SU-DHL-6 (cell line): ENCODE measurements around the gene PLPP6.

ENCODE experiments used
- H2AFZ ChIP-seq: fragments of 200-600 bp; sonication (generic); 2 replicates; pipeline ENCODE4 v1.6.1; 2014; ENCODE audit warnings: low read depth, mild to moderate bottlenecking, moderate library complexity, mixed read lengths, antibody characterized with exemption, low read length; ENCODE audit not compliant: severe bottlenecking
- H3F3A ChIP-seq: fragments of 200-600 bp; shearing (Covaris generic); 2 replicates; pipeline ENCODE4 v1.6.0; 2016; ENCODE audit warnings: antibody characterized with exemption, mild to moderate bottlenecking; ENCODE audit not compliant: insufficient read depth
- H3K27ac ChIP-seq: fragments of 200-600 bp; sonication (generic); 2 replicates; pipeline ENCODE4 v1.5.1; 2016; ENCODE audit warnings: low read depth, mild to moderate bottlenecking, low read length, moderate library complexity, mixed read lengths
- H3K27me3 ChIP-seq: fragments of 200-600 bp; sonication (generic), shearing (Covaris generic); 2 replicates; pipeline ENCODE4 v1.6.0; 2014; ENCODE audit warnings: mild to moderate bottlenecking, low read length
- H3K36me3 ChIP-seq: fragments of 200-600 bp; sonication (generic); 2 replicates; pipeline ENCODE4 v1.6.1; 2014; ENCODE audit warnings: mild to moderate bottlenecking, low read length, mixed read lengths
- H3K4me2 ChIP-seq: fragments of 300-600, 200-600 bp; shearing (Covaris generic), sonication (generic); 2 replicates; pipeline ENCODE4 v1.6.0; 2014; ENCODE audit warnings: low read length, low read depth, mild to moderate bottlenecking; ENCODE audit not compliant: poor library complexity, severe bottlenecking
- H3K4me3 ChIP-seq: fragments of 200-600 bp; sonication (generic); 2 replicates; pipeline ENCODE4 v1.5.1; 2014; ENCODE audit warnings: antibody characterized with exemption, low read length, mild to moderate bottlenecking, mixed read lengths; ENCODE audit not compliant: insufficient read depth, poor library complexity, severe bottlenecking
- H3K79me2 ChIP-seq: fragments of 200-600 bp; sonication (generic); 2 replicates; pipeline ENCODE4 v1.6.1; 2014; ENCODE audit warnings: mild to moderate bottlenecking, low read length, moderate library complexity; ENCODE audit not compliant: insufficient read depth
- H3K9ac ChIP-seq: fragments of 200-600 bp; sonication (generic); 2 replicates; pipeline ENCODE4 v1.7.0; 2014; ENCODE audit warnings: mild to moderate bottlenecking, low read length
- H3K9me2 ChIP-seq: fragments of 200-600 bp; sonication (generic); replicated peaks from 2 replicates; pipeline ENCODE4 v1.6.1; 2014; ENCODE audit warnings: low read length; ENCODE audit not compliant: insufficient read depth
- H3K9me3 ChIP-seq: fragments of 200-600 bp; sonication (generic); 2 replicates; pipeline ENCODE4 v1.6.1; 2014; ENCODE audit warnings: low read length, mixed read lengths; ENCODE audit not compliant: insufficient read depth
- H4K20me1 ChIP-seq: fragments of 200-600 bp; sonication (generic); 2 replicates; pipeline ENCODE4 v1.6.1; 2014; ENCODE audit warnings: low read depth, mild to moderate bottlenecking, antibody characterized with exemption, low read length, moderate library complexity, mixed read lengths
- EZH2phosphoT487 ChIP-seq: fragments of 200-600 bp; sonication (generic), shearing (Covaris generic); conservative IDR thresholded peaks from 2 replicates; pipeline ENCODE4 v1.6.1; 2018; ENCODE audit warnings: mild to moderate bottlenecking, antibody characterized with exemption, low read length, moderate library complexity, mixed read lengths
- TF ChIP-seq, protein P1 (sequence below): fragments of 200-600 bp; sonication (generic); IDR thresholded peaks from one replicate; pipeline ENCODE4 v1.5.1; 2017; ENCODE audit warnings: antibody characterized with exemption, mild to moderate bottlenecking, low read length, moderate library complexity; ENCODE audit not compliant: insufficient read depth, poor library complexity, severe bottlenecking

Gene PLPP6

DNA sequence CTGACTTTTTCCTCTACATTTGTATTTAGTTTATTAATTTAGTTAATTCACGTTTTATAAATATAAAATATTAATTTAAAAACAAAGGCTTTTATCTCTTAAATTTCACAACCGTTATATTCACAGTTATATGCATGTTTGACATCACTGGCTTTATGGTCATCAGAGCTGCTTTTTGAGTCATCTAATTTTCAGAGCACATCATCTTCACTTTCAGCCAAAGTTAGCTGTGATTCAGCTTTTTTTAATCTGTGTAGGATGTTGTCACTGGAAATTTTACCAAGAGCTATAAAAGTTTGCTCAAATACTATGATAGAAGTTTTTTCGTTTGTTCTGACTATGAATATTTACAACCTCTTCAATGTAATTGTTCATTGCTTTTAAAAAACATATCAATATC, 29.7 kb downstream of the PLPP6 start:
- no peak for TF ChIP-seq EZH2phosphoT487
- TF ChIP-seq, protein P1, sequence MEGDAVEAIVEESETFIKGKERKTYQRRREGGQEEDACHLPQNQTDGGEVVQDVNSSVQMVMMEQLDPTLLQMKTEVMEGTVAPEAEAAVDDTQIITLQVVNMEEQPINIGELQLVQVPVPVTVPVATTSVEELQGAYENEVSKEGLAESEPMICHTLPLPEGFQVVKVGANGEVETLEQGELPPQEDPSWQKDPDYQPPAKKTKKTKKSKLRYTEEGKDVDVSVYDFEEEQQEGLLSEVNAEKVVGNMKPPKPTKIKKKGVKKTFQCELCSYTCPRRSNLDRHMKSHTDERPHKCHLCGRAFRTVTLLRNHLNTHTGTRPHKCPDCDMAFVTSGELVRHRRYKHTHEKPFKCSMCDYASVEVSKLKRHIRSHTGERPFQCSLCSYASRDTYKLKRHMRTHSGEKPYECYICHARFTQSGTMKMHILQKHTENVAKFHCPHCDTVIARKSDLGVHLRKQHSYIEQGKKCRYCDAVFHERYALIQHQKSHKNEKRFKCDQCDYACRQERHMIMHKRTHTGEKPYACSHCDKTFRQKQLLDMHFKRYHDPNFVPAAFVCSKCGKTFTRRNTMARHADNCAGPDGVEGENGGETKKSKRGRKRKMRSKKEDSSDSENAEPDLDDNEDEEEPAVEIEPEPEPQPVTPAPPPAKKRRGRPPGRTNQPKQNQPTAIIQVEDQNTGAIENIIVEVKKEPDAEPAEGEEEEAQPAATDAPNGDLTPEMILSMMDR, result no peak
- Histone ChIP-seq H3K27ac (no peak overlapping the region), H3K27me3 (no peaks in the 10 kb centered on the region), H4K20me1 (no peaks in the 10 kb centered on the region), H3K9me2 (no peaks in the 10 kb centered on the region), H3K4me3 (no peak overlapping the region), H2AFZ (no peak overlapping the region), H3K4me2 (no peak overlapping the region), H3K9me3 (no peaks in the 10 kb centered on the region), H3K36me3 (peaks cover 29% of the 10 kb centered on the region), H3K79me2 (peaks cover 26% of the 10 kb centered on the region), H3K9ac (no peak overlapping the region), H3F3A (no peaks in the 10 kb centered on the region; the same call in 1 of the 2 replicates)

DNA sequence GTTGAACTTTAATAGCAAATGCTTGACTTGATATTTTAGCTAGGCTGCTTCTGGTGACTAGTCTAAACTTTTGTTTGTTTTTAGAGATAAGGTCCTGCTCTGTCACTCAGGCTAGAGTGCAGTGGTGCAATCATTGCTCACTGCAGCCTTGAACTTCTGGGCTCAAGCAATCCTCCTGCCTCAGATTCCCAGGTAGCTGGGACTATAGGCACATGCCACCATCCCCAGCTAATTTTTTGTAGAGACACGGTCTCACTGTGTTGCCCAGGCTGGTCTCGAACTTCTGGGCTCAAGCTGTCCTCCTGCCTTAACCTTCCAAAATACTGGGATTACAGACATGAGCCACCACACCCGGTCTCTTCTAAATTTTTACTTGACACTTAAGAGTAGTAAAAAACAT, 38.0 kb downstream of the PLPP6 start:
- Histone ChIP-seq H3K27ac (no peak overlapping the region), H2AFZ (no peak overlapping the region), H3F3A (peaks cover 5% of the 10 kb centered on the region; the same call in 1 of the 2 replicates), H3K9ac (no peak overlapping the region), H4K20me1 (0 out of 2 replicates have a peak, but pooled peaks cover 5% of the 10 kb centered on the region), H3K4me2 (no peak overlapping the region), H3K9me3 (no peaks in the 10 kb centered on the region), H3K9me2 (no peaks in the 10 kb centered on the region), H3K27me3 (no peaks in the 10 kb centered on the region), H3K4me3 (no peak overlapping the region), H3K36me3 (peaks cover 54% of the 10 kb centered on the region), H3K79me2 (peaks cover 5% of the 10 kb centered on the region; the same call in 1 of the 2 replicates)
- TF ChIP-seq, protein P1, result no peak
- no peak for TF ChIP-seq EZH2phosphoT487

DNA sequence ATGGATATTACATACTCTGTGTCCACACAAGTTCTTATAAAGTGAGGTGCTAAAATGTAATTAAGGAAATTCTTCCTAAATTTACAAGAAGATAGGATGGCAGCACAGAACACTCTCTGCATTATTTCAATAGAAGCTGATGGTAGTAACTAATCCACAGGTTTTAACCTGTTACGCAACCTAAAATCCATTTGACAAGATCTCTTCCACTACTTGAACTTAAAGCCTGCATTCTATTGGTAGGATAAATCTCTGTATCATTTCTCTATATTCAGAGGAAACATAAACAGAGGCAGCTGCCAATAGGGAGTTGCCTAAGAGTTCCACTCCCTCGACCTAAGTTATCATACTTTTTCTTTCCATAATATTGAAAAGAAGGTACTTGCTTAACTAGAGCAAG, 38.8 kb downstream of the PLPP6 start:
- no peak overlapping the region for H3K4me3 ChIP-seq
- H4K20me1 ChIP-seq, result 0 out of 2 replicates have a peak, but pooled peaks cover 5% of the 10 kb centered on the region
- no peak overlapping the region for H3K4me2 ChIP-seq
- no peak overlapping the region for H2AFZ ChIP-seq
- H3K27ac ChIP-seq, result no peak overlapping the region
- no peaks in the 10 kb centered on the region for H3K9me2 ChIP-seq
- H3K79me2 ChIP-seq, result no peaks in the 10 kb centered on the region
- H3K9me3 ChIP-seq, result no peaks in the 10 kb centered on the region
- peaks cover 6% of the 10 kb centered on the region; the same call in 1 of the 2 replicates for H3F3A ChIP-seq
- no peaks in the 10 kb centered on the region for H3K27me3 ChIP-seq
- TF ChIP-seq, protein P1, result no peak
- no peak for TF ChIP-seq EZH2phosphoT487
- H3K9ac ChIP-seq, result no peak overlapping the region
- H3K36me3 ChIP-seq, result peaks cover 61% of the 10 kb centered on the region
